Measurements from ENCODE around the gene TIMP1. TPM values are rescaled to one million over a fixed set of nuclear protein-coding genes. Genes with fewer than 3 reads are reported as not detected.
A peak's percentile ranks its signal among the peaks of the same experiment; 100 is the strongest.

Gene TIMP1
- total and polyA plus RNA-seq, 10 of the 15 experiments (the other 5 are each of a cell fraction or from before 2014, with no cell fraction given) = 101 to 341 (median 134) TPM

DNA sequence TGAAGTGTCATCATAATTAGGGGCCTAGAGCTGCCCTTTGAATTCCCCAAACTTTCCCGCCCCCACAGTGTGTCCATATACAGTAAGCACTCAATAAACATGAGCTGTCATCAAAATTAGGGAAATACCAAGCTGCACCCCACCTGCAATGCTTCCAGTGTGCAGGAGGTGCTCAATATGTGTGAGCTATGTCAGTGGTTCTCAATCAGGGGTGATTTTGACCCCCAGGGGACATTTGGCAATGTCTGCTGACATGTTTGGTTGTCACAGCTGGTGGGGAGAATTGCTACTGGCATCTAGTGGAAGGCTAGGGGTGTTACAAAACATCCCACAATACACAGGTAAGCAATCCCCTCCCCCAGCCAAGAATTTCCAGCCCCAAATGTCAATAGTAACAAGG is 46.7 kb downstream of the TIMP1 start (continued):
- TF ChIP-seq TCF7 (IDR thresholded peaks at IDR 0.05; ENCODE audit: borderline replicate concordance) (no peak), ZNF207 (IDR thresholded peaks at IDR 0.05; ENCODE audit: borderline replicate concordance) (no peak), SIN3A (IDR thresholded peaks at IDR 0.05; ENCODE audit: low read depth, low read length) (no peak), MYC (IDR thresholded peaks at IDR 0.05; ENCODE audit: insufficient read depth, insufficient read length, insufficient replicate concordance, low read length, severe bottlenecking) (no peak), CHD1 (IDR thresholded peaks at IDR 0.05; ENCODE audit: low read depth, low read length) (no peak), DPF2 (IDR thresholded peaks at IDR 0.05) (no peak), RAD21 (IDR thresholded peaks at IDR 0.05; ENCODE audit: insufficient read depth, low read depth, low read length) (peak; percentile 64), PML (IDR thresholded peaks at IDR 0.05; ENCODE audit: low read length) (no peak), MEF2B (IDR thresholded peaks at IDR 0.05; ENCODE audit: partially characterized antibody, poor library complexity, severe bottlenecking) (peak; percentile 93), TAF1 (IDR thresholded peaks at IDR 0.05; ENCODE audit: borderline replicate concordance, low read depth, low read length) (no peak), POLR2A (IDR thresholded peaks at IDR 0.05; ENCODE audit: low read depth, low read length) (no peak), YBX1 (IDR thresholded peaks at IDR 0.05) (no peak), RCOR1 (conservative IDR thresholded peaks at IDR 0.05; ENCODE audit: low read depth, low read length) (no peak), PAX8 (IDR thresholded peaks at IDR 0.05) (no peak), NRF1 (conservative IDR thresholded peaks at IDR 0.05; ENCODE audit: low read depth, low read length) (no peak), TBL1XR1 (IDR thresholded peaks at IDR 0.05; ENCODE audit: low read depth, low read length) (no peak), BCL11A (IDR thresholded peaks at IDR 0.05; ENCODE audit: low read depth, low read length) (no peak), IRF4 (IDR thresholded peaks at IDR 0.05; ENCODE audit: low read depth, low read length) (no peak)
- TF ChIP-seq, protein P1, sequence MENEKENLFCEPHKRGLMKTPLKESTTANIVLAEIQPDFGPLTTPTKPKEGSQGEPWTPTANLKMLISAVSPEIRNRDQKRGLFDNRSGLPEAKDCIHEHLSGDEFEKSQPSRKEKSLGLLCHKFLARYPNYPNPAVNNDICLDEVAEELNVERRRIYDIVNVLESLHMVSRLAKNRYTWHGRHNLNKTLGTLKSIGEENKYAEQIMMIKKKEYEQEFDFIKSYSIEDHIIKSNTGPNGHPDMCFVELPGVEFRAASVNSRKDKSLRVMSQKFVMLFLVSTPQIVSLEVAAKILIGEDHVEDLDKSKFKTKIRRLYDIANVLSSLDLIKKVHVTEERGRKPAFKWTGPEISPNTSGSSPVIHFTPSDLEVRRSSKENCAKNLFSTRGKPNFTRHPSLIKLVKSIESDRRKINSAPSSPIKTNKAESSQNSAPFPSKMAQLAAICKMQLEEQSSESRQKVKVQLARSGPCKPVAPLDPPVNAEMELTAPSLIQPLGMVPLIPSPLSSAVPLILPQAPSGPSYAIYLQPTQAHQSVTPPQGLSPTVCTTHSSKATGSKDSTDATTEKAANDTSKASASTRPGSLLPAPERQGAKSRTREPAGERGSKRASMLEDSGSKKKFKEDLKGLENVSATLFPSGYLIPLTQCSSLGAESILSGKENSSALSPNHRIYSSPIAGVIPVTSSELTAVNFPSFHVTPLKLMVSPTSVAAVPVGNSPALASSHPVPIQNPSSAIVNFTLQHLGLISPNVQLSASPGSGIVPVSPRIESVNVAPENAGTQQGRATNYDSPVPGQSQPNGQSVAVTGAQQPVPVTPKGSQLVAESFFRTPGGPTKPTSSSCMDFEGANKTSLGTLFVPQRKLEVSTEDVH (IDR thresholded peaks at IDR 0.05; ENCODE audit: low read depth, partially characterized antibody) = no peak
- TF ChIP-seq, protein P2, sequence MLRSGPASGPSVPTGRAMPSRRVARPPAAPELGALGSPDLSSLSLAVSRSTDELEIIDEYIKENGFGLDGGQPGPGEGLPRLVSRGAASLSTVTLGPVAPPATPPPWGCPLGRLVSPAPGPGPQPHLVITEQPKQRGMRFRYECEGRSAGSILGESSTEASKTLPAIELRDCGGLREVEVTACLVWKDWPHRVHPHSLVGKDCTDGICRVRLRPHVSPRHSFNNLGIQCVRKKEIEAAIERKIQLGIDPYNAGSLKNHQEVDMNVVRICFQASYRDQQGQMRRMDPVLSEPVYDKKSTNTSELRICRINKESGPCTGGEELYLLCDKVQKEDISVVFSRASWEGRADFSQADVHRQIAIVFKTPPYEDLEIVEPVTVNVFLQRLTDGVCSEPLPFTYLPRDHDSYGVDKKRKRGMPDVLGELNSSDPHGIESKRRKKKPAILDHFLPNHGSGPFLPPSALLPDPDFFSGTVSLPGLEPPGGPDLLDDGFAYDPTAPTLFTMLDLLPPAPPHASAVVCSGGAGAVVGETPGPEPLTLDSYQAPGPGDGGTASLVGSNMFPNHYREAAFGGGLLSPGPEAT (IDR thresholded peaks at IDR 0.05; ENCODE audit: low read depth) = peak; percentile 75; the same call in 1 of the 2 replicates
- TF ChIP-seq, protein P3, sequence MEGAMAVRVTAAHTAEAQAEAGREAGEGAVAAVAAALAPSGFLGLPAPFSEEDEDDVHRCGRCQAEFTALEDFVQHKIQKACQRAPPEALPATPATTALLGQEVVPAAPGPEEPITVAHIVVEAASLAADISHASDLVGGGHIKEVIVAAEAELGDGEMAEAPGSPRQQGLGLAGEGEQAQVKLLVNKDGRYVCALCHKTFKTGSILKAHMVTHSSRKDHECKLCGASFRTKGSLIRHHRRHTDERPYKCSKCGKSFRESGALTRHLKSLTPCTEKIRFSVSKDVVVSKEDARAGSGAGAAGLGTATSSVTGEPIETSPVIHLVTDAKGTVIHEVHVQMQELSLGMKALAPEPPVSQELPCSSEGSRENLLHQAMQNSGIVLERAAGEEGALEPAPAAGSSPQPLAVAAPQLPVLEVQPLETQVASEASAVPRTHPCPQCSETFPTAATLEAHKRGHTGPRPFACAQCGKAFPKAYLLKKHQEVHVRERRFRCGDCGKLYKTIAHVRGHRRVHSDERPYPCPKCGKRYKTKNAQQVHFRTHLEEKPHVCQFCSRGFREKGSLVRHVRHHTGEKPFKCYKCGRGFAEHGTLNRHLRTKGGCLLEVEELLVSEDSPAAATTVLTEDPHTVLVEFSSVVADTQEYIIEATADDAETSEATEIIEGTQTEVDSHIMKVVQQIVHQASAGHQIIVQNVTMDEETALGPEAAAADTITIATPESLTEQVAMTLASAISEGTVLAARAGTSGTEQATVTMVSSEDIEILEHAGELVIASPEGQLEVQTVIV (IDR thresholded peaks at IDR 0.05; ENCODE audit: borderline replicate concordance, partially characterized antibody) = no peak
- TF ChIP-seq, protein P4, sequence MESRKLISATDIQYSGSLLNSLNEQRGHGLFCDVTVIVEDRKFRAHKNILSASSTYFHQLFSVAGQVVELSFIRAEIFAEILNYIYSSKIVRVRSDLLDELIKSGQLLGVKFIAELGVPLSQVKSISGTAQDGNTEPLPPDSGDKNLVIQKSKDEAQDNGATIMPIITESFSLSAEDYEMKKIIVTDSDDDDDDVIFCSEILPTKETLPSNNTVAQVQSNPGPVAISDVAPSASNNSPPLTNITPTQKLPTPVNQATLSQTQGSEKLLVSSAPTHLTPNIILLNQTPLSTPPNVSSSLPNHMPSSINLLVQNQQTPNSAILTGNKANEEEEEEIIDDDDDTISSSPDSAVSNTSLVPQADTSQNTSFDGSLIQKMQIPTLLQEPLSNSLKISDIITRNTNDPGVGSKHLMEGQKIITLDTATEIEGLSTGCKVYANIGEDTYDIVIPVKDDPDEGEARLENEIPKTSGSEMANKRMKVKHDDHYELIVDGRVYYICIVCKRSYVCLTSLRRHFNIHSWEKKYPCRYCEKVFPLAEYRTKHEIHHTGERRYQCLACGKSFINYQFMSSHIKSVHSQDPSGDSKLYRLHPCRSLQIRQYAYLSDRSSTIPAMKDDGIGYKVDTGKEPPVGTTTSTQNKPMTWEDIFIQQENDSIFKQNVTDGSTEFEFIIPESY (IDR thresholded peaks at IDR 0.05) = no peak
- TF ChIP-seq, protein P5, sequence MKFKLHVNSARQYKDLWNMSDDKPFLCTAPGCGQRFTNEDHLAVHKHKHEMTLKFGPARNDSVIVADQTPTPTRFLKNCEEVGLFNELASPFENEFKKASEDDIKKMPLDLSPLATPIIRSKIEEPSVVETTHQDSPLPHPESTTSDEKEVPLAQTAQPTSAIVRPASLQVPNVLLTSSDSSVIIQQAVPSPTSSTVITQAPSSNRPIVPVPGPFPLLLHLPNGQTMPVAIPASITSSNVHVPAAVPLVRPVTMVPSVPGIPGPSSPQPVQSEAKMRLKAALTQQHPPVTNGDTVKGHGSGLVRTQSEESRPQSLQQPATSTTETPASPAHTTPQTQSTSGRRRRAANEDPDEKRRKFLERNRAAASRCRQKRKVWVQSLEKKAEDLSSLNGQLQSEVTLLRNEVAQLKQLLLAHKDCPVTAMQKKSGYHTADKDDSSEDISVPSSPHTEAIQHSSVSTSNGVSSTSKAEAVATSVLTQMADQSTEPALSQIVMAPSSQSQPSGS (IDR thresholded peaks at IDR 0.05; ENCODE audit: low read length) = 0 out of 2 replicates have a peak, but pooled peaks have one; percentile 24

Measured in GM12878 (cell line).